SH-SY5Y (cell line): ENCODE results near the gene SEMA3G.

Experiments used
- GATA2 ChIP-seq: IDR thresholded peaks from 2 replicates; pipeline ENCODE4 v1.6.1; 2011; ENCODE audit warnings: mild to moderate bottlenecking, low read depth, low read length
- GATA3 ChIP-seq: IDR thresholded peaks from 2 replicates; pipeline ENCODE4 v1.6.1; 2011; ENCODE audit warnings: low read depth, mild to moderate bottlenecking, low read length, moderate library complexity

DNA sequence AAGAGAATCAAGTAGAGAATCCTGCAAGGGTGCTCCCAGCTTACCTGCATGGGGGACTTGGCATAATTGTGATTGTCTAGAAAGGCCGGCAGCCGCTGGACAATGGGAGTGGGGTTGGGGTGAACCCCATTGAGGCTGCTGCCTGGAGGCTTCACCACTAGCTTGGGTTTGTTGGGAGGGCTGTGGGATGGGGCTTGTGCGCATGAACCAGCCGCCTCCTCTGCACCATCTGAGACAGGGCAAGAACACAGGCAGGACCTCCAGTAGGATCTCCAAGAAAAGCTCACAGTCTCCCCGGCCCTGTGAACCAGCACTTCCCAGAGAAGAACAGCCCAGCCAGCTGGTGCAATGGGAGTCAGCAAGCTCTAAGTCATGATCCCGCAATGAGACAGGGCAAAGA is 39.8 kb downstream of the SEMA3G start:
- no peak for TF ChIP-seq GATA2
- no peak for TF ChIP-seq GATA3
